IMR-90 (cell line): ENCODE results near the gene HOXC6.

Experiments
- BHLHE40 ChIP-seq: fragments of 150-350 bp; IDR thresholded peaks from 2 replicates; pipeline ENCODE4 v1.6.1; 2016; ENCODE audit warnings: mild to moderate bottlenecking, low read depth, low read length
- ELK1 ChIP-seq: fragments of 150-350 bp; IDR thresholded peaks from 2 replicates; pipeline ENCODE4 v1.6.1; 2016; ENCODE audit warnings: low read depth, mild to moderate bottlenecking, low read length, moderate library complexity, borderline replicate concordance
- FOS ChIP-seq: fragments of 150-350 bp; IDR thresholded peaks from 2 replicates; pipeline ENCODE4 v1.6.1; 2016; ENCODE audit warnings: low read depth, low read length
- MAFK ChIP-seq: IDR thresholded peaks from 2 replicates; pipeline ENCODE4 v1.6.1; 2012; ENCODE audit warnings: low read depth, low read length, improper control_type of control experiment
- MAZ ChIP-seq: IDR thresholded peaks from 2 replicates; pipeline ENCODE4 v1.6.1; 2012; ENCODE audit warnings: low read depth, mild to moderate bottlenecking, low read length, improper control_type of control experiment, moderate library complexity, borderline replicate concordance
- MXI1 ChIP-seq: IDR thresholded peaks from 2 replicates; pipeline ENCODE4 v1.6.1; 2012; ENCODE audit warnings: low read depth, mild to moderate bottlenecking, low read length, moderate library complexity, borderline replicate concordance
- NFE2L2 ChIP-seq: fragments of 150-350 bp; IDR thresholded peaks from 2 replicates; pipeline ENCODE4 v1.6.1; 2016; ENCODE audit warnings: low read depth, mild to moderate bottlenecking, low read length
- POLR2A ChIP-seq: IDR thresholded peaks from 2 replicates; pipeline ENCODE4 v1.6.1; 2012; ENCODE audit warnings: mild to moderate bottlenecking, low read depth, low read length
- RAD21 ChIP-seq: IDR thresholded peaks from 2 replicates; pipeline ENCODE4 v1.6.1; 2012; ENCODE audit warnings: low read length, improper control_type of control experiment
- RFX5 ChIP-seq: IDR thresholded peaks from 2 replicates; pipeline ENCODE4 v1.8.0; 2012; ENCODE audit warnings: low read depth, mild to moderate bottlenecking, low read length, moderate library complexity
- TF ChIP-seq, protein P1 (sequence below): conservative IDR thresholded peaks from 2 replicates; pipeline ENCODE4 v1.5.1; 2012; ENCODE audit warnings: mild to moderate bottlenecking, low read depth, low read length, improper control_type of control experiment
- TF ChIP-seq, protein P2 (sequence below): fragments of 150-350 bp; IDR thresholded peaks from 2 replicates; pipeline ENCODE4 v1.6.1; 2017; ENCODE audit warnings: mild to moderate bottlenecking, antibody characterized with exemption, low read length, low read depth

- TF ChIP-seq, protein P1, sequence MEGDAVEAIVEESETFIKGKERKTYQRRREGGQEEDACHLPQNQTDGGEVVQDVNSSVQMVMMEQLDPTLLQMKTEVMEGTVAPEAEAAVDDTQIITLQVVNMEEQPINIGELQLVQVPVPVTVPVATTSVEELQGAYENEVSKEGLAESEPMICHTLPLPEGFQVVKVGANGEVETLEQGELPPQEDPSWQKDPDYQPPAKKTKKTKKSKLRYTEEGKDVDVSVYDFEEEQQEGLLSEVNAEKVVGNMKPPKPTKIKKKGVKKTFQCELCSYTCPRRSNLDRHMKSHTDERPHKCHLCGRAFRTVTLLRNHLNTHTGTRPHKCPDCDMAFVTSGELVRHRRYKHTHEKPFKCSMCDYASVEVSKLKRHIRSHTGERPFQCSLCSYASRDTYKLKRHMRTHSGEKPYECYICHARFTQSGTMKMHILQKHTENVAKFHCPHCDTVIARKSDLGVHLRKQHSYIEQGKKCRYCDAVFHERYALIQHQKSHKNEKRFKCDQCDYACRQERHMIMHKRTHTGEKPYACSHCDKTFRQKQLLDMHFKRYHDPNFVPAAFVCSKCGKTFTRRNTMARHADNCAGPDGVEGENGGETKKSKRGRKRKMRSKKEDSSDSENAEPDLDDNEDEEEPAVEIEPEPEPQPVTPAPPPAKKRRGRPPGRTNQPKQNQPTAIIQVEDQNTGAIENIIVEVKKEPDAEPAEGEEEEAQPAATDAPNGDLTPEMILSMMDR = no peak
- no peak for TF ChIP-seq RFX5
- no peak for TF ChIP-seq MXI1
- no peak for TF ChIP-seq POLR2A
- no peak for TF ChIP-seq FOS
- TF ChIP-seq RAD21 = no peak
- TF ChIP-seq ELK1 = no peak
- TF ChIP-seq MAZ = no peak
- TF ChIP-seq MAFK = no peak
- no peak for TF ChIP-seq BHLHE40
- TF ChIP-seq, protein P2, sequence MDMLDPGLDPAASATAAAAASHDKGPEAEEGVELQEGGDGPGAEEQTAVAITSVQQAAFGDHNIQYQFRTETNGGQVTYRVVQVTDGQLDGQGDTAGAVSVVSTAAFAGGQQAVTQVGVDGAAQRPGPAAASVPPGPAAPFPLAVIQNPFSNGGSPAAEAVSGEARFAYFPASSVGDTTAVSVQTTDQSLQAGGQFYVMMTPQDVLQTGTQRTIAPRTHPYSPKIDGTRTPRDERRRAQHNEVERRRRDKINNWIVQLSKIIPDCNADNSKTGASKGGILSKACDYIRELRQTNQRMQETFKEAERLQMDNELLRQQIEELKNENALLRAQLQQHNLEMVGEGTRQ = no peak
- no peak for TF ChIP-seq NFE2L2
These were observed 47.2 kb downstream of the HOXC6 start for GRCh38 chr12:54075409-54075808.
